Kidney epithelial cell (primary cell): Measurements from ENCODE around the gene LOC101059915.

Experiments
- DNase-seq: peaks from one replicate; pipeline ENCODE4 v3.0.0-alpha.2; 2010; ENCODE audit warnings: low read depth
- H3K27me3 ChIP-seq: 2 replicates; pipeline ENCODE4 v1.6.0; 2011; ENCODE audit warnings: low read length; ENCODE audit not compliant: control insufficient read depth, insufficient read depth
- H3K36me3 ChIP-seq: 2 replicates; pipeline ENCODE4 v1.5.1; 2011; ENCODE audit warnings: low read length; ENCODE audit not compliant: control insufficient read depth, insufficient read depth
- H3K4me3 ChIP-seq: 2 replicates; pipeline ENCODE4 v1.5.1; 2011; ENCODE audit warnings: low read depth, mild to moderate bottlenecking, control low read depth, low read length
- TF ChIP-seq, protein P1 (sequence below): IDR thresholded peaks from 2 replicates; pipeline ENCODE4 v1.5.1; 2011; ENCODE audit warnings: mild to moderate bottlenecking, moderate library complexity, low read length, control low read depth, inconsistent platforms; ENCODE audit not compliant: insufficient read depth, poor library complexity, severe bottlenecking

The LOC101059915 gene

DNA sequence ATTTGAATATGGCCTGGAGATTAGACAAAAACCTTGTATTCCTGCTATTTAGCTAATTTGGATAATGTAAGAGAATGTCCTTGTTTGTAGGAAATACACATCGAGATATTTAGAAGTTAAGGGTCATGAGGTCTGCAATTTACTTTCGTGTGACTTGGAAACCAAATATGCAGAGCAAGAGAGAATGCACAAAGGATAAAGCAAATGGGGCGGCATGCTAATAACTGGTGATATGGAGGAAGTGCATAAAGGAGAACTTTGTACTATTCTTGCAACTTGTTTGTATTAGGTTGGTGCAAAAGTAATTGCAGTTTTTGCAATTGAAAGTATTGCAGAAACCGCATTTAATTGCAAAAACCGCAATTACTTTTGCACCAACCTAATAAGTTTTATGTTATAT, 41.9 kb upstream of the LOC101059915 start:
- no peak for DNase-seq
- TF ChIP-seq, protein P1, sequence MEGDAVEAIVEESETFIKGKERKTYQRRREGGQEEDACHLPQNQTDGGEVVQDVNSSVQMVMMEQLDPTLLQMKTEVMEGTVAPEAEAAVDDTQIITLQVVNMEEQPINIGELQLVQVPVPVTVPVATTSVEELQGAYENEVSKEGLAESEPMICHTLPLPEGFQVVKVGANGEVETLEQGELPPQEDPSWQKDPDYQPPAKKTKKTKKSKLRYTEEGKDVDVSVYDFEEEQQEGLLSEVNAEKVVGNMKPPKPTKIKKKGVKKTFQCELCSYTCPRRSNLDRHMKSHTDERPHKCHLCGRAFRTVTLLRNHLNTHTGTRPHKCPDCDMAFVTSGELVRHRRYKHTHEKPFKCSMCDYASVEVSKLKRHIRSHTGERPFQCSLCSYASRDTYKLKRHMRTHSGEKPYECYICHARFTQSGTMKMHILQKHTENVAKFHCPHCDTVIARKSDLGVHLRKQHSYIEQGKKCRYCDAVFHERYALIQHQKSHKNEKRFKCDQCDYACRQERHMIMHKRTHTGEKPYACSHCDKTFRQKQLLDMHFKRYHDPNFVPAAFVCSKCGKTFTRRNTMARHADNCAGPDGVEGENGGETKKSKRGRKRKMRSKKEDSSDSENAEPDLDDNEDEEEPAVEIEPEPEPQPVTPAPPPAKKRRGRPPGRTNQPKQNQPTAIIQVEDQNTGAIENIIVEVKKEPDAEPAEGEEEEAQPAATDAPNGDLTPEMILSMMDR: no peak
- Histone ChIP-seq H3K27me3 (no peaks in the 10 kb centered on the region), H3K4me3 (no peak overlapping the region), H3K36me3 (no peaks in the 10 kb centered on the region)

DNA sequence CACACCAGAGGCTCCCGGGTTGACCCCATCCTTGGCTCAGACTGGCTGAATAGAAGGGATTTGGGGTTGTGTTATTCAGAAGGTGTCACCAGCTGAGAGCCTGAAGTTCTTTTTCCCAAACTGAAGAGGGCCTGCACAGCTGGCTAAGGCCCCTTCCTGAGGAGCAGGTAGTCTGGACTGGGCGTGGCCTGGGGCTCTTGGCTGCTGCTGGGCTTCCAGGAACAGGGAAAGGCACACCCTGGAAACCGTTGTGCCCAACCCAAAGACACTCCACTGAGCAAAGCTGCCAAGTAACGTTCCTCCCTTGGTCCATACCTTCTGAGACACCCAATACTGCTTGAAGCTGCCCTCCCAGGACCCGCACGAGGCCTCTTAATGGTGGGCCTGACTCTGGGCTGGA, 40.8 kb upstream of the LOC101059915 start:
- no peak for DNase-seq
- no peaks in the 10 kb centered on the region for H3K36me3 ChIP-seq
- H3K4me3 ChIP-seq: no peak overlapping the region
- no peaks in the 10 kb centered on the region for H3K27me3 ChIP-seq
- TF ChIP-seq, protein P1: no peak

DNA sequence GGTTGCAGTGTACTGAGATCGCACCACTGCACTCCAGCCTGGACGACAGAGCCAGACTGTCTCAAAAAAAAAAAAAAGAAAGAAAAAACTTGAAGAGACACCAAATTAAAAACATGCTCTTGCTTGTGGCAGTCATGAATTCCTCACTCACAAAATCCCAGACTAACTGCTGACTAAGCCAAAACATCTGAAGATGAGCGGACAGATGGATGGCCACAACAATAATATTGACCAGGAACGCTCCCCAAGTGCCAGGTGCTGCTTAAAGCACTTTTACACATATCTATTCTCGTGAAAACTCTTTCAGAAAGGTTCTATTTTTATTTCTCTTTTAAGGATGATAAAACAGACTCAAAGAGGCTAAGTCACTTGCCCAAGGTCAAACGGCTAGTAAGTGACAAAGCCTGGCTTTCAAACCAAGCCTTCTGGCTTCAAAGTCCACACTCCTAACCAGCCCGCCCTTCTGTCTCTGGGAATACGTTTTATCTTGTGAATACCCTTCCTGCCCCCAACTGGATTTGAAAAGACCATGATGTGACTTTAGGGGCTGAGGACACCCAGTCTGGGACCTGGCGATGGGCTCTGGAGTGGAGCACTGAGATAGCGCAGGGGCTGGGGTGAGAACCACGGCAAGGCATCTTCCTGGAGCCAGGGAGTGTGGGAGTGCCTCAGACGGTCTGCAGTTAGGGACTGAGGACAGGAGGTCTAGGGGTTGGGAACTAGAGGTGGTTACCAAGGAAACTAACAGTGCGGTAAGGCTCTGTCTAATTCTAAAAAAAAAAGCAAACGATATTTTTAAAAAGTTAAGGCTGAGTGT, 39.5 kb upstream of the LOC101059915 start:
- no peak overlapping the region for H3K4me3 ChIP-seq
- no peaks in the 10 kb centered on the region for H3K27me3 ChIP-seq
- TF ChIP-seq, protein P1: no peak
- no peak for DNase-seq
- no peaks in the 10 kb centered on the region for H3K36me3 ChIP-seq

DNA sequence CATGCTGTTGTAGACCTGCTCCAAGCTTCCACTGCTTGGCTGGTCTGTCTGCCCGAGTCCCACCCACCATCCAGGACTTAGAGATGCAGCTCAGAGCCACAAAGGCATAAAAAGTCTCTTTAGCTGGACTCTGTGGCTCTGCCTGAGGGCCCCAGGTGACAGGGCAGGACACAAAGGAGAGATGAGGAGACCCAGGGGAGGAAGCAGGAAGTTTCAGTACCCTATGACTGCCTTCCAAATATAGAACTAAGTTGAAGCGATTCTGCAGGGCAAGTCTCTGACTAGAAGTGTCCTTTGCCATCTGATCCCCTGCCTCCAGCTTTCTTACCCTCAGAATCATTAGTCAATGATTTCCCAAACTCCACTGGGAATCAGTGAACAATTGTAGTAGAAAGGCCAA, 37.9 kb upstream of the LOC101059915 start:
- H3K36me3 ChIP-seq: no peaks in the 10 kb centered on the region
- no peaks in the 10 kb centered on the region for H3K27me3 ChIP-seq
- TF ChIP-seq, protein P1: no peak
- H3K4me3 ChIP-seq: no peak overlapping the region
- no peak for DNase-seq

DNA sequence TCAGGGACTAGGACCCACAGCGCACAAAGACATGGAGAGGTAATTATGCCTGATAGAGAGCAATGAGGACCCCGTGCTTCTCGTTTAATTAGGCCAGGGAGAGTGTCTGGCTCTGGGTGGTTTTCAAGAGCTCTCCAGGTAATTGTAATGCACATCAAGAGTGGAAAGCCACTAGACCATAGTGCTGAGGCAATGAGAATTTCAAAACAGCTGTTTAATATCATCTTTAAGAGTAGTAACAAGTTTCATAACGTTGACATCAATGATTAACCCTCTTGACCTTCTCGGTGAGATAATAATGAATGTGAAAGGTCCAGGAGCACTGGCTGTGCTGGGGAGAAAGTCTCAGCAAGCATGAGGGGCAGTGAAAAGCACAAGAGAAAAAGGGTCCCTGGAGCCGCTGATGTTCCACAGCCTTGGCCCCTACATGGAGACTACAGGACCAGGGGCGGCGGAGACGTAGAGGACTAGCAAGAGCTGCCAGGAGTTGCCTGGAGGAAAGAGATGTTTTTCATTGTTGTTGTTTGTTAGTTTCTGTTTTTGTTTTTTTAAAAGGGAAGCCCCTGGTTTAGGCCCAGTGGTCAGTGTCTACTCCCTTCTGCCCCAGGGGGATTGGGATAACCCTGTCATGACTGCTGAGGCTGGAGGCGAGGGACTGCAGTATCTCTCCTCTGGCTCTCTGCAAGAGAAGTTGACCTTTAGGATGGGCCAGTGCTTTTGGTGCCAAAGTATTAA, 34.3 kb upstream of the LOC101059915 start:
- TF ChIP-seq, protein P1: no peak
- no peaks in the 10 kb centered on the region for H3K27me3 ChIP-seq
- no peaks in the 10 kb centered on the region for H3K36me3 ChIP-seq
- no peak for DNase-seq
- H3K4me3 ChIP-seq: no peak overlapping the region
